Upper lobe of left lung (tissue), 6 donors: ENCODE results near the gene RBPJ. TPM values are rescaled to one million over a fixed set of nuclear protein-coding genes. Genes with fewer than 3 reads are reported as not detected.
A peak's percentile ranks its signal among the peaks of the same experiment; 100 is the strongest.

Experiments used
- ATAC-seq, 2 donors: fragments of 200-7000 bp; cut with Tn5 transposase; one replicate each; pipeline ENCODE4 v1.9.1; 2022; ENCODE audit warnings: mild to moderate bottlenecking in 2 of 2, moderate library complexity in 2 of 2; ENCODE audit not compliant: low FRiP score in 2 of 2
- DNase-seq, 2 donors: peaks; one replicate each; pipeline ENCODE4 v3.0.0-alpha.2; 2019 to 2020
- H3K27ac ChIP-seq, 4 donors: fragments of 200-600 bp; sonication (generic); one replicate each; pipeline ENCODE4 v1.5.1; 2016 to 2019
- H3K27me3 ChIP-seq, 4 donors: fragments of 200-600 bp; sonication (generic); one replicate each; pipeline ENCODE4 v1.5.1; 2017 to 2019
- H3K36me3 ChIP-seq, 4 donors: fragments of 200-600 bp; sonication (generic); one replicate each; pipeline ENCODE4 v1.5.1; 2016 to 2019
- H3K4me1 ChIP-seq, 4 donors: fragments of 200-600 bp; sonication (generic); one replicate each; pipeline ENCODE4 v1.5.1; 2018 to 2019
- H3K4me3 ChIP-seq, 4 donors: fragments of 200-600 bp; sonication (generic); one replicate each; pipeline ENCODE4 v1.5.1; 2017 to 2019; ENCODE audit warnings: mild to moderate bottlenecking in 2 of 4, moderate library complexity in 1 of 4
- H3K9me3 ChIP-seq, 4 donors: fragments of 200-600 bp; sonication (generic); one replicate each; pipeline ENCODE4 v1.5.1; 2018 to 2019
- EP300 ChIP-seq, 4 donors: sonication (generic); formaldehyde crosslinking; IDR thresholded peaks; one replicate each; pipeline ENCODE4 v1.5.1; 2017; ENCODE audit warnings: antibody characterized with exemption in 4 of 4, control low read depth in 2 of 4
- POLR2A ChIP-seq, 4 donors: fragments of 450-650 bp; IDR thresholded peaks; one replicate each; pipeline ENCODE4 v1.5.1; 2016 to 2017; ENCODE audit warnings: antibody characterized with exemption in 4 of 4, mild to moderate bottlenecking in 2 of 4
- POLR2AphosphoS5 ChIP-seq, 2 donors: sonication (generic); formaldehyde crosslinking; IDR thresholded peaks; one replicate each; pipeline ENCODE4 v1.5.1; 2017; ENCODE audit warnings: antibody characterized with exemption in 2 of 2
- WGBS, 2 donors: methylation state at CpG; one replicate each; pipeline ENCODE4 v1.1.5; 2017 to 2018; 5-methylcytosine and 5-hydroxymethylcytosine counted together
- total RNA-seq, 6 donors: library from RNA; depleted of rRNA in 4 of 6; stranded (reverse); fragments of >200 nt in 4 of 6; gene quantifications; one replicate each; pipeline versions ENCODE4 v1.1.0 to v1.2.1, GENCODE V29; 2016 to 2021
- TF ChIP-seq, protein P1 (sequence below), 6 experiments: fragments of 450-650 bp in 4 of 6; fragments of 200-600 bp in 2 of 6; sonication (generic) in 2 of 6; IDR thresholded peaks; one replicate each; pipeline ENCODE4 v1.5.1; 2016 to 2019; ENCODE audit warnings: antibody characterized with exemption in 6 of 6
- donor health status: DM: no; HTN: no; CAD: no; lungs with moderate emphysema.
- donor health status: DM: no; HTN: yes; CAD: no; lungs with severe emphysema.

The RBPJ gene
- total RNA-seq, 6 donors from 2014 or later: 59.4 to 93.2 (median 79.4) TPM

DNA sequence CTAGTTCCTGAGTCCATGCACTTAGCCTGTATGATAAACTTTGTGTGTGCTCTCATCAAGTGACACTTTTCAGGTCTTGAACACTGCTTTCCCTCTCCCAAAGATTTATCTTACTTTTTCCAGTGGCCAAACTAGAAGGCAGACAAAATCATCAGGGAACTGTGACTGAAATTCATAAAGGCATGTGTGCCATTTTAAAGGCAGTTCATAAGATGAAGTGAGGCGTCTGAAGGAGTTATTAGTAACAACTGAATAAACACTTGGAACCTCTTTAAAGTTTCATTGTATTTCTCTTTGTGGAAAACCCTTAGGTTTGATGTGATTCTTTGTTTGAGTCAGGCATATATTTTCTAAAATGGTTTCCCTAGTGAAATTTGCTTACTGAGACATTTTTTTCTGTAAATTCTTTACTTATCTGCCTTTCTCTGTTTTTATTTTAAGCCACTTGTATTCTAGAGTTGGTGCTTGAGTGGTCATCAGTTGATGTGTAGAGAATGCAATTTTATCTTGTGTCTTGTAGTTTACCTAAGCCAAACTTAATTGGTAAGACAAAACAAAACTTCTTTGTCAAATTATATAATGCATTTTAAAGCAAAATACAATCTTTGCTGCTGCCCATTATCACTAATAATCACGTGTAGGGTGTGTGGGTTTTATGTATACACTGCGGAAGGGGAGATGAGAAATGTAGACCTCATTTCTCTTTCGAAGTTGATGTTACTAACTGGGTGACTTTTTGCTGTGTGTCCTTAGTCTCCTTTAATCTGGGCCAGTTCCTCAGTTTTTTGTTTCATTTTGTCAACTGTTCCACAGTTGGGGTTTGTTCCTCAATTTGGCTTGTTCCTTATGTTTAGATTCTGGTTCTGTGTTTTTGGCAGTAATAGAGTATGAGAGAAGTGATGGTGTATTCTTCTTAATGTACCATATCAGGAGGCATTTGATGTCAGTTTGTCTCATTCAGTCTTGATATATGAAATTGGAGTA is 56.8 kb downstream of the RBPJ start:
- ATAC-seq (peak in 1 of 2 donors; percentile 71), DNase-seq (no peak)

DNA sequence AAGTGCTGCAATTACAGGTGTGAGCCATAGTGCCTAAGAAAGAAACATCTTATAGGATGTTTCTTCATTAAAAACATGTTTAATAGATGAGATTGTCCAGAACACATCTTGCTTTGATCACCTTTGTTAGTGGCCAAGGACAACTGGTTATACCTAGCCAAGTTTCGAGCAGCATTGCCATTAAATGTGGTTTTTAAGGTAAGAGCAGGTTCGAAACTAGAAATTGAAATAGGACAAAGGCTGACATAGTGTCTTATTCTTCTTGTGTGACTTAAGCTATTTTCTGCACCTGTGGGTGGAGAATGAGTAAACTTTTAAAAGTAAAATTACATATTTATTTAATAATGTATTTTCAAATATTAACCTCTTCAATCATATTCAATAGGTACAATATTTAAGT is 59.0 kb downstream of the RBPJ start:
- TF ChIP-seq EP300 (IDR thresholded peaks at IDR 0.05) (no peak), POLR2AphosphoS5 (IDR thresholded peaks at IDR 0.05) (no peak), POLR2A (IDR thresholded peaks at IDR 0.05) (no peak)
- TF ChIP-seq, protein P1, sequence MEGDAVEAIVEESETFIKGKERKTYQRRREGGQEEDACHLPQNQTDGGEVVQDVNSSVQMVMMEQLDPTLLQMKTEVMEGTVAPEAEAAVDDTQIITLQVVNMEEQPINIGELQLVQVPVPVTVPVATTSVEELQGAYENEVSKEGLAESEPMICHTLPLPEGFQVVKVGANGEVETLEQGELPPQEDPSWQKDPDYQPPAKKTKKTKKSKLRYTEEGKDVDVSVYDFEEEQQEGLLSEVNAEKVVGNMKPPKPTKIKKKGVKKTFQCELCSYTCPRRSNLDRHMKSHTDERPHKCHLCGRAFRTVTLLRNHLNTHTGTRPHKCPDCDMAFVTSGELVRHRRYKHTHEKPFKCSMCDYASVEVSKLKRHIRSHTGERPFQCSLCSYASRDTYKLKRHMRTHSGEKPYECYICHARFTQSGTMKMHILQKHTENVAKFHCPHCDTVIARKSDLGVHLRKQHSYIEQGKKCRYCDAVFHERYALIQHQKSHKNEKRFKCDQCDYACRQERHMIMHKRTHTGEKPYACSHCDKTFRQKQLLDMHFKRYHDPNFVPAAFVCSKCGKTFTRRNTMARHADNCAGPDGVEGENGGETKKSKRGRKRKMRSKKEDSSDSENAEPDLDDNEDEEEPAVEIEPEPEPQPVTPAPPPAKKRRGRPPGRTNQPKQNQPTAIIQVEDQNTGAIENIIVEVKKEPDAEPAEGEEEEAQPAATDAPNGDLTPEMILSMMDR (IDR thresholded peaks at IDR 0.05): no peak
- WGBS, 2 donors: 94 to 96% methylated on average over 2 of the region's 2 CpGs
- Histone ChIP-seq H3K4me3 (no peak overlapping the region), H3K9me3 (no peaks in the 10 kb centered on the region), H3K27me3 (no peaks in the 10 kb centered on the region), H3K4me1 (peaks cover 11 to 32% (median 24%) of the 10 kb centered on the region in 4 donors), H3K27ac (no peak overlapping the region), H3K36me3 (no peaks in the 10 kb centered on the region)
- DNase-seq: no peak
- no peak for ATAC-seq

More for the DNA sequence above, 56.8 kb downstream of the RBPJ start:
- no peaks in the 10 kb centered on the region for H3K36me3 ChIP-seq
- no peaks in the 10 kb centered on the region for H3K27me3 ChIP-seq
- WGBS, 2 donors: 71% methylated on average over 4 of the region's 4 CpGs
- H3K9me3 ChIP-seq: no peaks in the 10 kb centered on the region
- no peak overlapping the region for H3K27ac ChIP-seq
- H3K4me1 ChIP-seq: peaks cover 21 to 37% (median 34%) of the 10 kb centered on the region in 4 donors
- TF ChIP-seq POLR2AphosphoS5 (IDR thresholded peaks at IDR 0.05) (no peak), EP300 (IDR thresholded peaks at IDR 0.05) (no peak), POLR2A (IDR thresholded peaks at IDR 0.05) (no peak)
- TF ChIP-seq, protein P1 (IDR thresholded peaks at IDR 0.05): no peak
- H3K4me3 ChIP-seq: no peak overlapping the region

DNA sequence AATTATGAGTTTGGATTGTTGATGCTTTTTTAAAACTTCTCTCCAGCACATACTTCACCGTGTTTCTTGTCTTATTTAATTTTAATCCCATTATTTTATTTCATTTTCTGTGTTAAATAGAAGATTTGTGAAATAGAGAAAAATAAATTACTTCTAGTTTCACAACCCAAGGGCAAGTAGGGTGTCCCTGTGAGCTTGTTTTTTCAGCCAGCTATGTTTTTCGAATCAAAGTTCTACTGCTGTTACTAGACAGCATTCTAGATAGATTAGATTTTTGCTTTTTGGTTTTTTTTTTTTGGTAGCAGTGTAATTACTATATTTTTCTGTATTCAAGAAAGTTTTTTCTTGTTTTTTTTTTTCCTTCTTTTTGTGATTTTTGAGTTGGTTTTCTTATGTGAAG is 59.9 kb downstream of the RBPJ start:
- WGBS, 2 donors: 76 to 78% methylated on average over 2 of the region's 2 CpGs
- Histone ChIP-seq H3K9me3 (no peaks in the 10 kb centered on the region), H3K27ac (no peak overlapping the region), H3K4me1 (peaks cover 15 to 32% (median 26%) of the 10 kb centered on the region in 4 donors), H3K4me3 (no peak overlapping the region), H3K27me3 (no peaks in the 10 kb centered on the region), H3K36me3 (no peaks in the 10 kb centered on the region)
- no peak for DNase-seq
- TF ChIP-seq POLR2AphosphoS5 (IDR thresholded peaks at IDR 0.05) (no peak), EP300 (IDR thresholded peaks at IDR 0.05) (no peak), POLR2A (IDR thresholded peaks at IDR 0.05) (no peak)
- TF ChIP-seq, protein P1 (IDR thresholded peaks at IDR 0.05): no peak
- ATAC-seq: no peak

DNA sequence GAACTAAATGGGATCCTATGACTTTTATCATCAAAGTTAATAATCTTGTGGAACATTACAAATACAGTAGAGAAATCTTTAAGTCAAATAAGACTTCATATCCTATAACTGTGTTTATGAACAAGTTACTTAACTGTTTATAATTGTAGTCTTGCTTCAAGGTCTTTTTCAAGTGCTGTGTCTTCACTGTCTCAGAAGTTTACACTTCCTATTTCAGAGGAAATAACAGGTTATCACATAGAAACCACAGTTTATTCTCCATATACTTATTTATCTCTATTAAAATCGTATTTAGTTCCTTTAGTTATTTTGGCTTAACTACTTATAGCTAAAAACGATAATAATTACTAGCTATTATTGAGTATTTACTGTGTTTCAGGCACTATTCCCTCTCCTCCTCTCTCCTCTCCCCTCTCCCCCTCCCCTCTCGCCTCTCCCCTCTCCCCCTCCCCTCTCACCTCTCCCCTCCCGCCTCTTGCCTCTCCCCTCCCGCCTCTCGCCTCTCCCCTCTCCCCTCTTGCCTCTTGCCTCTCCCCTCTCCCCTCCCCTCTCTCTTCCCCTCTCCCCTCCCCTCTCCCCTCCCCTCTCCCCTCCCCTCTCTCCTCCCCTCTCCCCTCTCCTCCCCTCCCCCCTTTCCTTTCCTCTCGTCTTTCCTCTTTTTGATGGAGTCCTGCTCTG is 63.7 kb downstream of the RBPJ start:
- Histone ChIP-seq H3K27me3 (no peaks in the 10 kb centered on the region), H3K27ac (no peak overlapping the region), H3K4me1 (peaks cover 3 to 10% (median 7%) of the 10 kb centered on the region in 4 donors), H3K4me3 (no peak overlapping the region), H3K9me3 (no peaks in the 10 kb centered on the region), H3K36me3 (peaks cover 0 to 28% (median 2%) of the 10 kb centered on the region in 4 donors)
- ATAC-seq: no peak
- TF ChIP-seq EP300 (IDR thresholded peaks at IDR 0.05) (no peak), POLR2AphosphoS5 (IDR thresholded peaks at IDR 0.05) (no peak), POLR2A (IDR thresholded peaks at IDR 0.05) (no peak)
- TF ChIP-seq, protein P1 (IDR thresholded peaks at IDR 0.05): no peak
- DNase-seq: no peak
- 77 to 84% methylated on average over 4 to 7 of the region's 7 CpGs for WGBS, 2 donors
